B cell (primary cell): ENCODE measurements around the gene SFXN5.

ENCODE experiments used
- CTCF ChIP-seq: fragments of 200-600 bp; IDR thresholded peaks from one replicate; pipeline ENCODE4 v1.8.0; 2022; ENCODE audit warnings: antibody characterized with exemption, mild to moderate bottlenecking
- EZH2 ChIP-seq: IDR thresholded peaks from 2 replicates; pipeline ENCODE4 v1.6.1; 2012; ENCODE audit warnings: borderline replicate concordance, low read depth, mild to moderate bottlenecking, moderate library complexity, low read length; ENCODE audit not compliant: insufficient read depth, poor library complexity, severe bottlenecking

DNA sequence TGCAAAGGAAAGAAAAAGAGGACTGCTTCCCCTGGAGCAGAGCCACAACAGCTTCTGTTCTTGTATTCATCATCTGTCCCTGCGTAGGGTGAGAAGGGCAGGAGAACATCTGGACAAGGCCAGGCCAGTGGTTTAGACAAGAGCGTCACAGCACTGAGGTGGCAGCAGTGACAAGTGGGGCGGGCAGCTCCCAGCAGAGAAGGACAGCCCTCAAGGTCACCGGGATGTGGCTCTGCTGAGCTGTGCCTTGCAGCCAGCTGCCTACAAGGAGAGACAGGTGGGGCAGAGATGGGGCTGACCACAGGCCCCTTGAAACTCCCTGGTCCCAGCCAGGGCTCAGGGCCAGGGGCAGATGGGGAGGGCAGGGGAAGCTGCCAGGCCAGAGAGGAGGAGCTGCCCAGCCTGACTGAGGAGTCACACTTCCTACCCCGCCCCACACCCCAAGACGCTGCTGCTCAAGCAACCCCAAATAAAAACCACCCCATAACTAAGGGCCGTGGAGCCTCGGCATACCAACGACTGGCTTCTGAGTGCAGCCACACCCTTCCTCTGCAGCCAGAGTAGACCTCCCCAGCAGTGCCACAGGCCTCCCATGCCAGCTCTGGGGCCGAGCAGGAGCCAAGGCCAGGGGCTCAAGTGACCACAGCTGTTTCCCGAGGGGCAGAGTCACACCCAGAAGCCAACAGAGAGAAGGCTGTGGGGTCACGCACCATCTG lies 35.9 kb upstream of the SFXN5 start:
- TF ChIP-seq CTCF (no peak), EZH2 (no peak)
